ENCODE results near the gene ZFP69B. TPM values are rescaled to one million over a fixed set of nuclear protein-coding genes. Genes with fewer than 3 reads are reported as not detected.

ZFP69B gene
- total RNA-seq, 1 donor from 2014 or later, result 8.3 TPM

Other genes with a start within 250 kb of the ZFP69B start
- gene TMCO2, start 202.5 kb upstream of the ZFP69B start, total RNA-seq, result not detected in 3 replicates
- 27.2 to 29.0 TPM (median 28.4 TPM) in 3 replicates for gene ZMPSTE24, start 192.2 kb upstream of the ZFP69B start, total RNA-seq
- 45.8 to 50.3 TPM (median 49.9 TPM) in 3 replicates for gene COL9A2, start 133.2 kb upstream of the ZFP69B start, total RNA-seq
- 10.9 to 12.4 TPM (median 12.0 TPM) in 3 replicates for gene SMAP2, start 76.7 kb upstream of the ZFP69B start, total RNA-seq
- 4.3 to 4.7 TPM (median 4.4 TPM) in 3 replicates for gene ZFP69, start 26.8 kb downstream of the ZFP69B start, total RNA-seq
- gene EXO5, start 58.3 kb downstream of the ZFP69B start, total RNA-seq, result 15.9 to 16.6 TPM (median 16.5 TPM) in 3 replicates
- 2.9 to 6.0 TPM (median 4.7 TPM) in 3 replicates for gene ZNF684, start 81.2 kb downstream of the ZFP69B start, total RNA-seq
- 12.5 to 13.0 TPM (median 12.9 TPM) in 3 replicates for gene RIMS3, start 215.2 kb downstream of the ZFP69B start, total RNA-seq
- 91.0 to 101 TPM (median 91.2 TPM) in 3 replicates for gene NFYC, start 241.2 kb downstream of the ZFP69B start, total RNA-seq